SK-N-SH treated with all-trans-retinoic acid at 6 μM for 48 hours (cell line): ENCODE measurements around the gene PRKG1.
A peak's percentile ranks its signal among the peaks of the same experiment; 100 is the strongest.

Experiments
- ATAC-seq: fragments of 200-7000 bp; cut with Tn5 transposase; 3 replicates; pipeline ENCODE4 v1.9.1; 2020; ENCODE audit warnings: mild to moderate bottlenecking, moderate library complexity
- ARNTL ChIP-seq: fragments of 450-650 bp; formaldehyde crosslinking; IDR thresholded peaks from 2 replicates; pipeline ENCODE4 v1.5.0; 2020; ENCODE audit warnings: low read depth, mild to moderate bottlenecking, moderate library complexity, borderline replicate concordance
- BACH2 ChIP-seq: fragments of 250-450 bp; sonication (Bioruptor Pico); IDR thresholded peaks from 2 replicates; pipeline ENCODE4 v1.9.0; 2021; ENCODE audit warnings: mild to moderate bottlenecking, borderline replicate concordance
- CSDC2 ChIP-seq: fragments of 250-450 bp; sonication (Bioruptor Pico); IDR thresholded peaks from 2 replicates; pipeline ENCODE4 v1.5.0; 2020; ENCODE audit warnings: mild to moderate bottlenecking, moderate library complexity
- ESRRG ChIP-seq: fragments of 250-450 bp; sonication (Bioruptor Pico); IDR thresholded peaks from 2 replicates; pipeline ENCODE4 v1.6.1; 2021; ENCODE audit warnings: mild to moderate bottlenecking
- GLIS3 ChIP-seq: fragments of 250-450 bp; sonication (Bioruptor Pico); IDR thresholded peaks from 2 replicates; pipeline ENCODE4 v1.5.0; 2020; ENCODE audit warnings: mild to moderate bottlenecking, moderate library complexity
- ISL1 ChIP-seq: fragments of 250-450 bp; sonication (Bioruptor Pico); IDR thresholded peaks from 2 replicates; pipeline ENCODE4 v2.1.2; 2022; ENCODE audit warnings: mild to moderate bottlenecking, moderate library complexity
- OSR1 ChIP-seq: fragments of 250-450 bp; sonication (Bioruptor Pico); IDR thresholded peaks from 2 replicates; pipeline ENCODE4 v1.8.0; 2022; ENCODE audit warnings: moderate library complexity, mild to moderate bottlenecking, inconsistent platforms
- PPARA ChIP-seq: fragments of 250-450 bp; sonication (Bioruptor Pico); IDR thresholded peaks from 2 replicates; pipeline ENCODE4 v1.5.0; 2020; ENCODE audit warnings: mild to moderate bottlenecking, borderline replicate concordance
- RARB ChIP-seq: fragments of 250-450 bp; sonication (Bioruptor Pico); IDR thresholded peaks from 2 replicates; pipeline ENCODE4 v1.8.0; 2021; ENCODE audit warnings: mild to moderate bottlenecking, moderate library complexity
- SNAI2 ChIP-seq: fragments of 250-450 bp; sonication (Bioruptor Pico); IDR thresholded peaks from 2 replicates; pipeline ENCODE4 v1.5.0; 2020; ENCODE audit warnings: mild to moderate bottlenecking, moderate library complexity
- TCF4 ChIP-seq: fragments of 250-450 bp; sonication (Bioruptor Pico); IDR thresholded peaks from 2 replicates; pipeline ENCODE4 v1.8.0; 2021; ENCODE audit warnings: mild to moderate bottlenecking, moderate library complexity, borderline replicate concordance
- ZC3H10 ChIP-seq: fragments of 250-450 bp; sonication (Bioruptor Pico); IDR thresholded peaks from 2 replicates; pipeline ENCODE4 v1.5.1; 2021; ENCODE audit warnings: mild to moderate bottlenecking, moderate library complexity
- ZFP3 ChIP-seq: fragments of 250-450 bp; sonication (Bioruptor Pico); IDR thresholded peaks from 2 replicates; pipeline ENCODE4 v1.5.0; 2020; ENCODE audit warnings: mild to moderate bottlenecking, moderate library complexity
- ZFP30 ChIP-seq: fragments of 450-650 bp; formaldehyde crosslinking; IDR thresholded peaks from 2 replicates; pipeline ENCODE4 v1.5.0; 2022; ENCODE audit warnings: mild to moderate bottlenecking, moderate library complexity
- ZNF565 ChIP-seq: fragments of 450-650 bp; formaldehyde crosslinking; conservative IDR thresholded peaks from 2 replicates; pipeline ENCODE4 v1.5.0; 2020; ENCODE audit warnings: low read depth, mild to moderate bottlenecking, moderate library complexity
- ZNF70 ChIP-seq: fragments of 450-650 bp; formaldehyde crosslinking; IDR thresholded peaks from 2 replicates; pipeline ENCODE4 v1.5.0; 2020; ENCODE audit warnings: mild to moderate bottlenecking, moderate library complexity
- ZNF8 ChIP-seq: fragments of 450-650 bp; formaldehyde crosslinking; IDR thresholded peaks from 2 replicates; pipeline ENCODE4 v1.5.0; 2020; ENCODE audit warnings: mild to moderate bottlenecking, moderate library complexity
- TF ChIP-seq, protein P1 (sequence below): fragments of 250-450 bp; sonication (Bioruptor Pico); IDR thresholded peaks from 2 replicates; pipeline ENCODE4 v1.5.1; 2020; ENCODE audit warnings: low read depth, mild to moderate bottlenecking, moderate library complexity
- TF ChIP-seq, protein P2 (sequence below): fragments of 250-450 bp; sonication (Bioruptor Pico); IDR thresholded peaks from 2 replicates; pipeline ENCODE4 v1.8.0; 2020; ENCODE audit warnings: mild to moderate bottlenecking, moderate library complexity, borderline replicate concordance
- TF ChIP-seq, protein P3 (sequence below): fragments of 250-450 bp; sonication (Bioruptor Pico); IDR thresholded peaks from 2 replicates; pipeline ENCODE4 v1.5.1; 2021; ENCODE audit warnings: mild to moderate bottlenecking, moderate library complexity
- TF ChIP-seq, protein P4 (sequence below): fragments of 250-450 bp; sonication (Bioruptor Pico); IDR thresholded peaks from 2 replicates; pipeline ENCODE4 v1.5.0; 2020; ENCODE audit warnings: mild to moderate bottlenecking, moderate library complexity
- TF ChIP-seq, protein P5 (sequence below): fragments of 250-450 bp; sonication (Bioruptor Pico); IDR thresholded peaks from 2 replicates; pipeline ENCODE4 v1.8.0; 2021; ENCODE audit warnings: low read depth, mild to moderate bottlenecking, moderate library complexity, borderline replicate concordance

PRKG1 gene

DNA sequence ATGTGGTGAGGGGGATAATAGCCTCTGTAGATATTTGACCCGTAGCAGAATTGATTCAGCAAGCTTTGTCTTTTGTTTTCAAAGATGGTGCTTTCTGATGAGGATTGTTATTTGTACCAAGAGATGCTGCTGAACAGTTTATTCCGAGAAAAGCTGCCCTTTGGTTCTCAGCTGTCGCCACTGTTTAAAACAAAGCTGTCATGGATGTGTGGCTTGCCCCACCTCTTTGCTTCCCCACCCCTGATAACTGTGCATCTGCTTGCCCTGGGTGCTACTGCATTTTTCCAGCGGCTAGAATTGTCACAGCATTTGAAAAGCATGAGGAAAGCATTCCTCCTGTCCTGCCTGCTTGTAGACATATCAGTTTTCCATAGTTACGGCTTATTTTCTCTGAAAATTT, 852.0 kb downstream of the PRKG1 start:
- ATAC-seq, result no peak
- no peak for TF ChIP-seq SNAI2 (CRISPR knock-in tag)
- TF ChIP-seq ZNF8, result no peak
- TF ChIP-seq ZNF565, result no peak
- no peak for TF ChIP-seq ZC3H10 (CRISPR knock-in tag)
- TF ChIP-seq, protein P1, sequence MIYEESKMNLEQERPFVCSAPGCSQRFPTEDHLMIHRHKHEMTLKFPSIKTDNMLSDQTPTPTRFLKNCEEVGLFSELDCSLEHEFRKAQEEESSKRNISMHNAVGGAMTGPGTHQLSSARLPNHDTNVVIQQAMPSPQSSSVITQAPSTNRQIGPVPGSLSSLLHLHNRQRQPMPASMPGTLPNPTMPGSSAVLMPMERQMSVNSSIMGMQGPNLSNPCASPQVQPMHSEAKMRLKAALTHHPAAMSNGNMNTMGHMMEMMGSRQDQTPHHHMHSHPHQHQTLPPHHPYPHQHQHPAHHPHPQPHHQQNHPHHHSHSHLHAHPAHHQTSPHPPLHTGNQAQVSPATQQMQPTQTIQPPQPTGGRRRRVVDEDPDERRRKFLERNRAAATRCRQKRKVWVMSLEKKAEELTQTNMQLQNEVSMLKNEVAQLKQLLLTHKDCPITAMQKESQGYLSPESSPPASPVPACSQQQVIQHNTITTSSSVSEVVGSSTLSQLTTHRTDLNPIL (CRISPR knock-in tag), result no peak
- no peak for TF ChIP-seq RARB
- TF ChIP-seq ARNTL (CRISPR knock-in tag), result no peak

DNA sequence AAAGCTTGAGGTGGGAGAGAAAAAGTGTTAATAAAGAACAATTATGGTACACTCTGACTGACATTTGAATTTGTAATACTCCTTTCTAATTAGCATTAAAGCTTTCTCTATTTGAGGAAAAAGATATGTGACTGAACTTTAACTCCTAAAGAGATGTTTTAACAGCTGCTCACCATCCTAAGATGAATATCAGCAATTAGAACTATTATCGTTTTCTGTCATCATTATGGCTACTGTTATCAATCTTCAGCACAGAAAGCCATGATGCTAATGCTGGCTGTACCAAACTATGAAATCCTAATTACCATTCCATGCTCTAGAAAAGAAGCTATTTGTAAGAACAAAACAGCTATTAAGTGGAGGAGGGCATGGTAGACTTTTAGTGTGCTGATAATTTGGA, 853.9 kb downstream of the PRKG1 start:
- no peak for ATAC-seq

DNA sequence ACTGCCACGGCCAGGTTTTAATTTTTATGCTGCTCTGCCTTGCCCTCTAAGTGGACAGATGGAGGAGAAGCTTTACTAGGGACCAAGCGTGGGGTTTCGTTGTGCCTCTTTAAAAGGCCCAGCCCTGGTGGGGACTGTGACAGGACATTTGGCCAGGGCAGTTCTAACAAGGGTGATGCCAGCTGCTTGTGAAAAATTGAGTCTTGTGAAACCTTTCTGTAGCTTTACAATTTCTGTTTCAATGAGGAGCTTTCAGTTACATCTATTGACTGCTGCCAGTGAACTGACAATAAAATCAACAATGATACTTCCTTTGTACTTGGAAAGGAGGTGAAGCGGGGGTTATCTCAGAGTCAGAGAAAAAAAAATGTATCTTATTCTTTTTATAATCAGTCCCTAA, 858.2 kb downstream of the PRKG1 start:
- TF ChIP-seq ESRRG (CRISPR knock-in tag), result no peak
- TF ChIP-seq ZFP30 (CRISPR knock-in tag), result no peak
- TF ChIP-seq ISL1 (CRISPR knock-in tag), result no peak
- TF ChIP-seq ZNF8, result no peak
- no peak for TF ChIP-seq RARB
- no peak for ATAC-seq

More for the DNA sequence above, 853.9 kb downstream of the PRKG1 start:
- TF ChIP-seq ESRRG (CRISPR knock-in tag), result no peak
- TF ChIP-seq ZFP3 (CRISPR knock-in tag), result no peak
- TF ChIP-seq TCF4 (CRISPR knock-in tag), result peak; percentile 84

DNA sequence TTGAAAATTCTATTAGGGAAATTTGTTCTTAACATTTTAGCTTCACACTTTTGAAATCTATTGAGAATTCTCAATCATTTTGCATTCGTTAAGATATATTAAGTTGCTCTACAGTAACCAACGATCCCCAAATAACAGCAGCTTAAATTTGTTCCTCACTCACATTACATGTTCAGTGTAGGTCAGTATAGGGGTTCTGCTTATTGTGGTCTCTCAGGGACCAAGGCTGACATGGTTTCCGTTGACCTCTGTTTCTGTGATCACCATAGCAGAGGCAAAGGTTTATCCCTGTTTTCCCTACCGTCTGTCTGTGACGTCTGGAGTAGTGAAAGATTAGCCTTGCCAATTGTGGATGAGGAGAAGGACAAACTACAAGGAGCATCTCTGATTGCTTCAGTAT, 860.1 kb downstream of the PRKG1 start:
- no peak for ATAC-seq
- TF ChIP-seq ZNF8 (no peak), ZC3H10 (CRISPR knock-in tag) (no peak), CSDC2 (CRISPR knock-in tag) (no peak), ARNTL (CRISPR knock-in tag) (no peak), TCF4 (CRISPR knock-in tag) (no peak), BACH2 (no peak), ISL1 (CRISPR knock-in tag) (no peak), ESRRG (CRISPR knock-in tag) (no peak), ZFP3 (CRISPR knock-in tag) (no peak), ZFP30 (CRISPR knock-in tag) (no peak), ZNF70 (CRISPR knock-in tag) (no peak), OSR1 (CRISPR knock-in tag) (no peak), PPARA (no peak)

DNA sequence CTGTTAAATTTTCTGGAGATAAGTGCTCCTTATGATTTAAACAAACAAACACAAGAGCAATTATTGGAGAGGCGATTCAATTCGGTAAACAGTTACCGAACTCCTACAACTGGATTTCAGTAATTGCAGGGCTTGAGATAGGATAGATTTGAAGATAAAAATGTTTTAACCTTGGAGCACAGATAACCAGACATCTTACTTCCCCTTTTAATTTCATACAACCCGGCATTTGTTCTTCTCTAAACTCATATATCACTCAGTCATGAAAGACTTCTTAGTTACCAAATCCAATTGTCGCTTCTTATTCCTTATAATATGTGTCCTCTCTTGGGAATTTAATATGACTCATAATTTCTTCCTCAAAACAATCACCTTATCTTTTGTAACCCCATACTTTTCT, 861.1 kb downstream of the PRKG1 start:
- no peak for ATAC-seq
- TF ChIP-seq GLIS3 (CRISPR knock-in tag) (no peak), OSR1 (CRISPR knock-in tag) (no peak), ARNTL (CRISPR knock-in tag) (no peak), ISL1 (CRISPR knock-in tag) (no peak), BACH2 (no peak), ZNF8 (no peak), ESRRG (CRISPR knock-in tag) (no peak), ZNF565 (no peak), ZFP3 (CRISPR knock-in tag) (no peak), RARB (no peak), ZNF70 (CRISPR knock-in tag) (no peak), PPARA (no peak), TCF4 (CRISPR knock-in tag) (no peak), SNAI2 (CRISPR knock-in tag) (no peak), ZFP30 (CRISPR knock-in tag) (no peak)
- TF ChIP-seq, protein P2, sequence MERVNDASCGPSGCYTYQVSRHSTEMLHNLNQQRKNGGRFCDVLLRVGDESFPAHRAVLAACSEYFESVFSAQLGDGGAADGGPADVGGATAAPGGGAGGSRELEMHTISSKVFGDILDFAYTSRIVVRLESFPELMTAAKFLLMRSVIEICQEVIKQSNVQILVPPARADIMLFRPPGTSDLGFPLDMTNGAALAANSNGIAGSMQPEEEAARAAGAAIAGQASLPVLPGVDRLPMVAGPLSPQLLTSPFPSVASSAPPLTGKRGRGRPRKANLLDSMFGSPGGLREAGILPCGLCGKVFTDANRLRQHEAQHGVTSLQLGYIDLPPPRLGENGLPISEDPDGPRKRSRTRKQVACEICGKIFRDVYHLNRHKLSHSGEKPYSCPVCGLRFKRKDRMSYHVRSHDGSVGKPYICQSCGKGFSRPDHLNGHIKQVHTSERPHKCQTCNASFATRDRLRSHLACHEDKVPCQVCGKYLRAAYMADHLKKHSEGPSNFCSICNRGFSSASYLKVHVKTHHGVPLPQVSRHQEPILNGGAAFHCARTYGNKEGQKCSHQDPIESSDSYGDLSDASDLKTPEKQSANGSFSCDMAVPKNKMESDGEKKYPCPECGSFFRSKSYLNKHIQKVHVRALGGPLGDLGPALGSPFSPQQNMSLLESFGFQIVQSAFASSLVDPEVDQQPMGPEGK (CRISPR knock-in tag), result no peak
- TF ChIP-seq, protein P3, sequence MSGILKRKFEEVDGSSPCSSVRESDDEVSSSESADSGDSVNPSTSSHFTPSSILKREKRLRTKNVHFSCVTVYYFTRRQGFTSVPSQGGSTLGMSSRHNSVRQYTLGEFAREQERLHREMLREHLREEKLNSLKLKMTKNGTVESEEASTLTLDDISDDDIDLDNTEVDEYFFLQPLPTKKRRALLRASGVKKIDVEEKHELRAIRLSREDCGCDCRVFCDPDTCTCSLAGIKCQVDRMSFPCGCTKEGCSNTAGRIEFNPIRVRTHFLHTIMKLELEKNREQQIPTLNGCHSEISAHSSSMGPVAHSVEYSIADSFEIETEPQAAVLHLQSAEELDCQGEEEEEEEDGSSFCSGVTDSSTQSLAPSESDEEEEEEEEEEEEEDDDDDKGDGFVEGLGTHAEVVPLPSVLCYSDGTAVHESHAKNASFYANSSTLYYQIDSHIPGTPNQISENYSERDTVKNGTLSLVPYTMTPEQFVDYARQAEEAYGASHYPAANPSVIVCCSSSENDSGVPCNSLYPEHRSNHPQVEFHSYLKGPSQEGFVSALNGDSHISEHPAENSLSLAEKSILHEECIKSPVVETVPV, result no peak
- TF ChIP-seq, protein P4, sequence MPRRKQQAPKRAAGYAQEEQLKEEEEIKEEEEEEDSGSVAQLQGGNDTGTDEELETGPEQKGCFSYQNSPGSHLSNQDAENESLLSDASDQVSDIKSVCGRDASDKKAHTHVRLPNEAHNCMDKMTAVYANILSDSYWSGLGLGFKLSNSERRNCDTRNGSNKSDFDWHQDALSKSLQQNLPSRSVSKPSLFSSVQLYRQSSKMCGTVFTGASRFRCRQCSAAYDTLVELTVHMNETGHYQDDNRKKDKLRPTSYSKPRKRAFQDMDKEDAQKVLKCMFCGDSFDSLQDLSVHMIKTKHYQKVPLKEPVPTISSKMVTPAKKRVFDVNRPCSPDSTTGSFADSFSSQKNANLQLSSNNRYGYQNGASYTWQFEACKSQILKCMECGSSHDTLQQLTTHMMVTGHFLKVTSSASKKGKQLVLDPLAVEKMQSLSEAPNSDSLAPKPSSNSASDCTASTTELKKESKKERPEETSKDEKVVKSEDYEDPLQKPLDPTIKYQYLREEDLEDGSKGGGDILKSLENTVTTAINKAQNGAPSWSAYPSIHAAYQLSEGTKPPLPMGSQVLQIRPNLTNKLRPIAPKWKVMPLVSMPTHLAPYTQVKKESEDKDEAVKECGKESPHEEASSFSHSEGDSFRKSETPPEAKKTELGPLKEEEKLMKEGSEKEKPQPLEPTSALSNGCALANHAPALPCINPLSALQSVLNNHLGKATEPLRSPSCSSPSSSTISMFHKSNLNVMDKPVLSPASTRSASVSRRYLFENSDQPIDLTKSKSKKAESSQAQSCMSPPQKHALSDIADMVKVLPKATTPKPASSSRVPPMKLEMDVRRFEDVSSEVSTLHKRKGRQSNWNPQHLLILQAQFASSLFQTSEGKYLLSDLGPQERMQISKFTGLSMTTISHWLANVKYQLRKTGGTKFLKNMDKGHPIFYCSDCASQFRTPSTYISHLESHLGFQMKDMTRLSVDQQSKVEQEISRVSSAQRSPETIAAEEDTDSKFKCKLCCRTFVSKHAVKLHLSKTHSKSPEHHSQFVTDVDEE, result no peak
- TF ChIP-seq, protein P1 (CRISPR knock-in tag), result no peak
- TF ChIP-seq, protein P5, sequence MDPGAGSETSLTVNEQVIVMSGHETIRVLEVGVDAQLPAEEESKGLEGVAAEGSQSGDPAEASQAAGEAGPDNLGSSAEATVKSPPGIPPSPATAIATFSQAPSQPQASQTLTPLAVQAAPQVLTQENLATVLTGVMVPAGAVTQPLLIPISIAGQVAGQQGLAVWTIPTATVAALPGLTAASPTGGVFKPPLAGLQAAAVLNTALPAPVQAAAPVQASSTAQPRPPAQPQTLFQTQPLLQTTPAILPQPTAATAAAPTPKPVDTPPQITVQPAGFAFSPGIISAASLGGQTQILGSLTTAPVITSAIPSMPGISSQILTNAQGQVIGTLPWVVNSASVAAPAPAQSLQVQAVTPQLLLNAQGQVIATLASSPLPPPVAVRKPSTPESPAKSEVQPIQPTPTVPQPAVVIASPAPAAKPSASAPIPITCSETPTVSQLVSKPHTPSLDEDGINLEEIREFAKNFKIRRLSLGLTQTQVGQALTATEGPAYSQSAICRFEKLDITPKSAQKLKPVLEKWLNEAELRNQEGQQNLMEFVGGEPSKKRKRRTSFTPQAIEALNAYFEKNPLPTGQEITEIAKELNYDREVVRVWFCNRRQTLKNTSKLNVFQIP (CRISPR knock-in tag), result no peak
- TF ChIP-seq, all 23 proteins: peak for 0
